ENCODE measurements around the gene SEMA4D.

- no peak for TF ChIP-seq ZNF274 (IDR thresholded peaks at IDR 0.05; ENCODE audit: low read depth, low read length)
- no peak for TF ChIP-seq YY1 (IDR thresholded peaks at IDR 0.05; ENCODE audit: insufficient read depth, insufficient read length)
These were observed 75.5 kb downstream of the SEMA4D start for GRCh38 chr9:89422151-89422975.

All from NT2/D1 (cell line).